ENCODE data around the gene FOXP2. TPM values are rescaled to one million over a fixed set of nuclear protein-coding genes. Genes with fewer than 3 reads are reported as not detected.
A peak's percentile ranks its signal among the peaks of the same experiment; 100 is the strongest.

The FOXP2 gene
- total RNA-seq, 1 donor, result 5.8 TPM

DNA sequence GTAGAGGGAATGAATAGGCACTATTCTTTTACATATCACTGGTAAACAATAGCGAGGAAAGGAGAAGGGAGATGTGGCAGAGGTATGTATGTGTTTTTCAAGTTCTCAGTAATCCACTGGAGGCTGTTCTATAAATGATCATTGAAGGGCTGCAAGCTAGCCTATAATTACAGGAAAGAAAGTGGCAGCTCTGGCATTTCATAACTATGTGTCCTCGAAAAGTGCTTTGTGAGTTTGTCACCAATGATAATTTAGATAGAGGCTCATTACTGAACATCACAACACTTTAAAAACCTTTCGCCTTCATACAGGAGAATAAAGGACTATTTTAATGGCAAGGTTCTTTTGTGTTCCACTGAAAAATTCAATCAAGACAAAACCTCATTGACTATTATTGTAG, 235.1 kb downstream of the FOXP2 start:
- no peaks in the 10 kb centered on the region for H3K79me2 ChIP-seq (ENCODE audit: insufficient read depth, low read length)
- no peak overlapping the region for H3K27ac ChIP-seq (ENCODE audit: low read depth, low read length)
- TF ChIP-seq, protein P1, sequence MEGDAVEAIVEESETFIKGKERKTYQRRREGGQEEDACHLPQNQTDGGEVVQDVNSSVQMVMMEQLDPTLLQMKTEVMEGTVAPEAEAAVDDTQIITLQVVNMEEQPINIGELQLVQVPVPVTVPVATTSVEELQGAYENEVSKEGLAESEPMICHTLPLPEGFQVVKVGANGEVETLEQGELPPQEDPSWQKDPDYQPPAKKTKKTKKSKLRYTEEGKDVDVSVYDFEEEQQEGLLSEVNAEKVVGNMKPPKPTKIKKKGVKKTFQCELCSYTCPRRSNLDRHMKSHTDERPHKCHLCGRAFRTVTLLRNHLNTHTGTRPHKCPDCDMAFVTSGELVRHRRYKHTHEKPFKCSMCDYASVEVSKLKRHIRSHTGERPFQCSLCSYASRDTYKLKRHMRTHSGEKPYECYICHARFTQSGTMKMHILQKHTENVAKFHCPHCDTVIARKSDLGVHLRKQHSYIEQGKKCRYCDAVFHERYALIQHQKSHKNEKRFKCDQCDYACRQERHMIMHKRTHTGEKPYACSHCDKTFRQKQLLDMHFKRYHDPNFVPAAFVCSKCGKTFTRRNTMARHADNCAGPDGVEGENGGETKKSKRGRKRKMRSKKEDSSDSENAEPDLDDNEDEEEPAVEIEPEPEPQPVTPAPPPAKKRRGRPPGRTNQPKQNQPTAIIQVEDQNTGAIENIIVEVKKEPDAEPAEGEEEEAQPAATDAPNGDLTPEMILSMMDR (IDR thresholded peaks at IDR 0.05; ENCODE audit: extremely low read depth, low read depth, low read length), result no peak
- no peaks in the 10 kb centered on the region for H3K9me3 ChIP-seq (ENCODE audit: low read depth, low read length)
- H3K4me2 ChIP-seq (ENCODE audit: insufficient read depth, low read length), result no peak overlapping the region
- no peak overlapping the region for H3K4me3 ChIP-seq (ENCODE audit: insufficient read depth, low read length)
- no peaks in the 10 kb centered on the region for H3K36me3 ChIP-seq (ENCODE audit: insufficient read depth, low read length)
- H4K20me1 ChIP-seq (ENCODE audit: insufficient read depth, low read length), result no peaks in the 10 kb centered on the region
- DNase-seq (ENCODE audit: insufficient read length, low spot score, missing footprints), result no peak
- H2AFZ ChIP-seq (ENCODE audit: low read length), result no peak overlapping the region
- no peaks in the 10 kb centered on the region for H3K27me3 ChIP-seq (ENCODE audit: insufficient read depth, low read length)
- H3K4me1 ChIP-seq (ENCODE audit: insufficient read depth, low read length), result no peaks in the 10 kb centered on the region

DNA sequence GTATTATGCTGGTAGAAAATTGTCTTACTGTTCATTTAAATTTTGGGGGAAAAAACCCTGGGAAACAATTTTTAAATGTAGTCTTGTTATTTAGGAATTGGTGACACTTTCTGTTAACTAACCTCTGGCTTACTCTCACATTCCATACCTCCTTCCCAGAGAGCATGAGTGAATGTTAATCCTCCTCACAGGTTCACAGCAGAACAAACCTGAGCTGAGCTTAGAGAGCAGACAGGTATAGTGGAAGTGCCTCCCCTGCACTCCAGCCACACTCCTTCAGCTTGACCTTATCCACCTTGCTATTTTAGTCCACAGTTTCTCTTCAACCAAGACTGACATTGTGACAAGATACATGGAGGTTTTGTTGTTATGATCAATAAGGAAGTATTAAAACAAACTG, 235.9 kb downstream of the FOXP2 start:
- no peaks in the 10 kb centered on the region for H4K20me1 ChIP-seq (ENCODE audit: insufficient read depth, low read length)
- H3K4me3 ChIP-seq (ENCODE audit: insufficient read depth, low read length), result no peak overlapping the region
- no peak overlapping the region for H3K4me2 ChIP-seq (ENCODE audit: insufficient read depth, low read length)
- H2AFZ ChIP-seq (ENCODE audit: low read length), result no peak overlapping the region
- TF ChIP-seq, protein P1 (IDR thresholded peaks at IDR 0.05; ENCODE audit: extremely low read depth, low read depth, low read length), result no peak
- DNase-seq (ENCODE audit: insufficient read length, low spot score, missing footprints), result no peak
- H3K4me1 ChIP-seq (ENCODE audit: insufficient read depth, low read length), result no peaks in the 10 kb centered on the region
- H3K27ac ChIP-seq (ENCODE audit: low read depth, low read length), result no peak overlapping the region
- H3K9me3 ChIP-seq (ENCODE audit: low read depth, low read length), result no peaks in the 10 kb centered on the region
- no peaks in the 10 kb centered on the region for H3K27me3 ChIP-seq (ENCODE audit: insufficient read depth, low read length)
- no peaks in the 10 kb centered on the region for H3K36me3 ChIP-seq (ENCODE audit: insufficient read depth, low read length)
- H3K79me2 ChIP-seq (ENCODE audit: insufficient read depth, low read length), result no peaks in the 10 kb centered on the region

DNA sequence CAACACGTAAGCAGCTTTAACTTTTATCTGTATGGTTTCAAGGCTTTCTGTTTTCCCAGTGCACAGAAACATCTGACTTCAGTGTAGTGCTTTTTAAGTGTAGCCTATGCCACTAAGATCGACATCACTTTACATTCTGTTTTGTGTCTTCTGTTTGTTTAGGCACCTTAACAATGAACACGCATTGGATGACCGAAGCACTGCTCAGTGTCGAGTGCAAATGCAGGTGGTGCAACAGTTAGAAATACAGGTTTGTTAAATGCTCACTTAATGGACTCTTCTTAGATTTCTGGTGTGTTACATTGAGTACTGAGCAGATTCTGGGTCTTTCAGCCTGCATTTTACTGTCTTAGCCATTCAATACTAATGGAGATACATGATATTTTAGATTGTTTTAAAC, 237.4 kb downstream of the FOXP2 start:
- no peak overlapping the region for H3K4me2 ChIP-seq (ENCODE audit: insufficient read depth, low read length)
- DNase-seq (ENCODE audit: insufficient read length, low spot score, missing footprints), result no peak
- H2AFZ ChIP-seq (ENCODE audit: low read length), result no peak overlapping the region
- H3K4me3 ChIP-seq (ENCODE audit: insufficient read depth, low read length), result no peak overlapping the region
- no peak overlapping the region for H3K27ac ChIP-seq (ENCODE audit: low read depth, low read length)
- H3K4me1 ChIP-seq (ENCODE audit: insufficient read depth, low read length), result no peaks in the 10 kb centered on the region
- no peaks in the 10 kb centered on the region for H3K9me3 ChIP-seq (ENCODE audit: low read depth, low read length)
- H3K79me2 ChIP-seq (ENCODE audit: insufficient read depth, low read length), result no peaks in the 10 kb centered on the region
- H3K27me3 ChIP-seq (ENCODE audit: insufficient read depth, low read length), result no peaks in the 10 kb centered on the region
- TF ChIP-seq, protein P1 (IDR thresholded peaks at IDR 0.05; ENCODE audit: extremely low read depth, low read depth, low read length), result no peak
- H4K20me1 ChIP-seq (ENCODE audit: insufficient read depth, low read length), result no peaks in the 10 kb centered on the region
- no peaks in the 10 kb centered on the region for H3K36me3 ChIP-seq (ENCODE audit: insufficient read depth, low read length)

DNA sequence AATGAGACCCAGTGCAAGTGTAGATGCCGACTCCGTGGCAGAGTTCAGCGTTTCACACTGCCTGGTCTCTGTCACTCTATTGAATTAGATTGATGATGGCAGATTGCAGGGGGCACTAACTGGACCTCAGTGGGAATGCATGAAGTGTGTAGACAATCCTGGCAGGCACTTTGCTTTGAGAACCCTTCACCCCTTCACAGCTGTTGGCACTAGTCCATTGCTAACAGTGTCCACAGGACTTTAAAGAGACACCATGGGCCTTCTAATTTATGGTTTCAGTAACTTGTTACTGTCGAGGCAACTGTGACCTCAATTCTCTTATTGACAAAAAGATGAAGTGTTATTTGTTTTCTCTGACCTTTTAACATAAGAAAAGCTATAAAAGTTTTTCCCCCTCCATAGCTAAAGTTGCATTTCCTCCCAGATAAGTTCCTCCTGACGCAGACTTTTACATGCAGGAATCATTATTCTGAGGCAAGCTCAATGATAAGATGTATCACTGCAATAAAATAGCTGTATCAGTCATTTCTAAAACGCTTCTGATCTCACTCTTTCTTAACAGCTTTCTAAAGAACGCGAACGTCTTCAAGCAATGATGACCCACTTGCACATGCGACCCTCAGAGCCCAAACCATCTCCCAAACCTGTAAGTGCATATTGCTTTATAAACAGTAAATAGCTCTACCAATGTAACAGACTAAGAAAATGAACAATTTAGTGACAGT, 238.9 kb downstream of the FOXP2 start:
- H4K20me1 ChIP-seq (ENCODE audit: insufficient read depth, low read length), result no peaks in the 10 kb centered on the region
- no peak overlapping the region for H3K27ac ChIP-seq (ENCODE audit: low read depth, low read length)
- H2AFZ ChIP-seq (ENCODE audit: low read length), result peak overlapping the region; percentile 16
- DNase-seq (ENCODE audit: insufficient read length, low spot score, missing footprints), result no peak
- no peaks in the 10 kb centered on the region for H3K27me3 ChIP-seq (ENCODE audit: insufficient read depth, low read length)
- H3K79me2 ChIP-seq (ENCODE audit: insufficient read depth, low read length), result no peaks in the 10 kb centered on the region
- no peaks in the 10 kb centered on the region for H3K9me3 ChIP-seq (ENCODE audit: low read depth, low read length)
- H3K36me3 ChIP-seq (ENCODE audit: insufficient read depth, low read length), result no peaks in the 10 kb centered on the region
- H3K4me1 ChIP-seq (ENCODE audit: insufficient read depth, low read length), result no peaks in the 10 kb centered on the region
- no peak overlapping the region for H3K4me3 ChIP-seq (ENCODE audit: insufficient read depth, low read length)
- TF ChIP-seq, protein P1 (IDR thresholded peaks at IDR 0.05; ENCODE audit: extremely low read depth, low read depth, low read length), result no peak
- H3K4me2 ChIP-seq (ENCODE audit: insufficient read depth, low read length), result peak overlapping the region; percentile 5
